GM21717 (cell line): ENCODE data around the gene CREBBP.

ENCODE experiments used
- ATAC-seq: cut with Tn5 transposase; IDR thresholded peaks from one replicate; pipeline ENCODE4 v1.9.1; 2021; ENCODE audit warnings: mild to moderate bottlenecking, moderate library complexity; ENCODE audit not compliant: unreplicated experiment

CREBBP gene

GRCh38 chr16:3737181-3737580 lies 143.3 kb downstream of the CREBBP start:
- no peak for ATAC-seq

- no peak for ATAC-seq
Measured at GRCh38 chr16:3736116-3736515, 144.4 kb downstream of the CREBBP start.

GRCh38 chr16:3735541-3735940 lies 145.0 kb downstream of the CREBBP start:
- no peak for ATAC-seq

DNA sequence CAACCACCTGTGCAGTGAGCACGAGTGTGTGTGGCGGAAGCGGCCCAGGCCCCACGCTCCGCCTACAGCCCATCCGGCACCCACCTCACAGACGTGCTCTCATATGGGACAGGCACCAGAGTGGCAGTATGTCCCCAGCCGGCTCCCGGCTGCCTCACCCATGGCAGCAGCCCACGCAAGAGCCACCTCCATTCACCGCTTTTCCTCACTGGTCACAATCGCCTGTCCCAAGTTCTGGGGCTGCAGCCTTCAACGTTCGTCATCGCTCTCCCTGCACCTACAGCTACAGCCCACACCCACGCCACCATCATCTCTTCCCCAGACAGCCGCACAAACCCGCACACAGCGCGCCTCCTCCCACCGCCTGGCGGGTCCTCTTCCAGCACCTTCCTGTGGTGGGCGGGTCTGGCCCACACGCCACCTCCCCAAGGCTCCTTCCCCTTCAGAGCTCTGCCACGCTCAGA lies 145.7 kb downstream of the CREBBP start:
- no peak for ATAC-seq

DNA sequence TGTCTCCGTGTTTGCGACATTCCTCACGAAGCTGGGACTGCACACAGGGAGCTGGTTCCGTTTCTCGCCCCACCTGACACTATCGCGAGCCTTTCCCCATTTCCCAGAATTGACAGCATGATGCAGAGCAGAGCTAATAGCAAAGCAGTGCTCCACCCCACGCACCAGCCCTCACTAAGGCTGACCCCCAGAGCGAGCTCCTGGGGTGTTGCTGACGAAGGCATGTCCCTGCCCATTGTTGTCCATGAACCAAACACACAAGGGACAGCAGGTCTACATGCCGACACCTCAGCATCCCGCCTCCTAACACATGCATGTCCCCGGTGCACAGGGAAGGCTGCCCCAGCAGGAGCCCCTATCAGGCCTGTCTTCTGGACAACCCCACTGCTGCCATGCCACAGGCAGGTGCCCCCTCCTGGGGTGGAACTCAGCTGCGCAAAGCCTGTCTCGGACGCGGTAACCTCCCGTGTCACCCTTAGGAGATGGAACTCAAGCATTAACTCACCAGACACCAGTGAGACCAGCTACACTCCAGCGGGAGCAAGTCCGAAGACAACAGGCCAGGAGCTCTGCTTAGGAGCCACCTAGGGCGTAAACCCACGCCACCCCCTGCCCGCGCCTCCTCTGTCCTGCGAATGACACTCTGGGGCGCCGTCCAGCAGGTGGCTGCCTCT lies 146.3 kb downstream of the CREBBP start:
- no peak for ATAC-seq

DNA sequence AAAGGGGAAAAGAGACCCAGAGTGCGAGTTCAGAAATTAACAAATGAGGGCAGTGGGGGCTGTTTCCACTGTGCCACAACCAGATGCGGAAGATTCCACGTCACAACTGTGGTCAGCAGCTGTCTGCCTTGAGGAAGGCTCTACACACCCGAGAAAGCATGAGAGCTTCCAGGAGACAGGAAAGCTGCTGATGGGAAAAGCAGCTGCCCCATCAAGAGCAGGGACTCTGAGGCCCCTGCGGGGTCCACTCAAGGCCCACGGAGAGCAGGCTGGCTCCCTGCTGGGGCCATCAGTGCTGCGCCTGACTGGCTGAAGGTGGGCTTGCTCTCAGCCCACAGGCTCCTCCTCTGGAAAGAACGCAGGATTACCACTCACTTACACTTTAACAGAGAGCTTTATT lies 148.3 kb downstream of the CREBBP start:
- no peak for ATAC-seq

DNA sequence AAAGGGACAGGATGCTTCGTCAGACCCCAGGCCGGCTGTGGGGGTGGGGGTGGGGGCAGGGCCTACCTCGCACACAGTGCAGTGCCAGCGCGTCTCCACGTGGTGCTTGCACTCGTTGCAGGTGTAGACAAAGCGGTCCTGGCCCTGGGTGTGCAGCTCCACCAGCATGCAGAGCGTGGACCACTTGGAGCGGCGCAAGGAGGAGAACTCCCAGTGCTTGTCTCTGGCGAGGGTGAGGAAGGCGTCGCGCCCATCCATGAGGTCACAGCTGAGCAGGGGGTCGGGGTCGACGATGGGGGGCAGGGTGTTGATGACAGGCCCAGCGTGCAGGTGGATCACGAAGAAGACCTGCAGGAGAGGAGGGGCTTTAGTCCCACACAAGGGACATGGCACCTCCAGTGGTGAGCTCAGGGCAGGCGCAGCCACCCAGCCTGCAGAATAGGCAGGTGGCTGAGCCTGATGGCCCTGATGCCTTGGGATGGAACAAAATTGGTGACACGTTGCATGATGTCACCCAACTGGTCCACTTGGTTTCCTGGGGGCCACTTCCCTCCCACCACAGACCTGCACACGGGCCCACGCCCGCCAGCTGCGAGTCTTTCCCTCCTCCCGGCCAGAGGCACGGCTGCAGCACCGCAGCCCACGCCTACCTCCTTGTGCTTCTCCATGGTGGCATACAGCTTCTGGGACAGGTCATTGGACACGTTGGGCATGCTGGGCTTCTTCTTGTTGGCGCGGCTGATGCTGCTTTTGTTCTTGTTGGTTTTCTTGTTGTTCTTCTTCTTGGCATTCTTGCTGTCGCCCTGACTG lies 149.2 kb downstream of the CREBBP start:
- no peak for ATAC-seq

- ATAC-seq: no peak
Measured at GRCh38 chr16:3730161-3731125, 150.1 kb downstream of the CREBBP start.

DNA sequence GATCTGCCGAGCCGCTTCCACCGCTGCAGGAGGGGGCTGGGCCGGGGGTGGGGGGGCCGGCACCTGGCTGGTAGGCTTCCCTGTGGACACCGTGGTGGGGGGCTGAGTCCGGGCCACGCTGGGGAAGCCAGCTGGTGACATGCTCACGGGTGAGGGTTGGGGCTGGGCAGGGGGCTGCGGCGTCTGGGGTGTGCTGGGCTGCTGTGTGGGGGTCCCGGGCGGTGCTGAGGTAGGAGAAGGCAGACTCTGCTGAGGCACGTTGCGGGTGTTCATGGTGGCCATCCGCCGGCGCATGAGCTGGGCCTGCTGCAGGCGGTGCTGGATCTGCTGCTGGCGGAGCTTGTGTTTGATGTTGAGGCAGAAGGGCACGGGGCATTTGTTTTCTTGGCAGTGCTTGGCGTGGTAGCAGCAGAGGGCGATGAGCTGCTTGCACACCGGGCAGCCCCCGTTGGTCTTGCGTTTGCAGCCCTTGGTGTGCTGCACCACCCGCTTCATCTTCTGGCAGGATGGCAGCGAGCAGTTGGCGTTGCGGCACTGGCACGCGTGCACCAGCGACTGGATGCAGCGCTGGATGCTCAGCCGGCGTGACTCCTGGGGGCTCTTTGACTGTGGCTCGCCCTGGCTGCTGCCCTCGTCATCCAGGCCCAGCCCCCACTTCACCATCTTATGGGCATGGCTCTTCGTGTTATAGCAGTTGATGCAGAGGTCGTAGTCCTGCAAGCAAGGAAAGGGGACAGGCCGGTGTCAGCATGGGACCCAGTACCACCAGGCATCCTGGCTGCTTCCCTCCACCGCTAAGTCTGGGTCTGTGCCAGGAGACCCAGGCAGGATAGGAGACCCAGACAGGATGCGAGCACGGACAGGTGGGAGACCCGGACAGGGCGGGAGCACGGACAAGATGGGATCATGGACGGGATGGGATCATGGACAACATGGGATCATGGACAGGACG lies 151.1 kb downstream of the CREBBP start:
- ATAC-seq: no peak

DNA sequence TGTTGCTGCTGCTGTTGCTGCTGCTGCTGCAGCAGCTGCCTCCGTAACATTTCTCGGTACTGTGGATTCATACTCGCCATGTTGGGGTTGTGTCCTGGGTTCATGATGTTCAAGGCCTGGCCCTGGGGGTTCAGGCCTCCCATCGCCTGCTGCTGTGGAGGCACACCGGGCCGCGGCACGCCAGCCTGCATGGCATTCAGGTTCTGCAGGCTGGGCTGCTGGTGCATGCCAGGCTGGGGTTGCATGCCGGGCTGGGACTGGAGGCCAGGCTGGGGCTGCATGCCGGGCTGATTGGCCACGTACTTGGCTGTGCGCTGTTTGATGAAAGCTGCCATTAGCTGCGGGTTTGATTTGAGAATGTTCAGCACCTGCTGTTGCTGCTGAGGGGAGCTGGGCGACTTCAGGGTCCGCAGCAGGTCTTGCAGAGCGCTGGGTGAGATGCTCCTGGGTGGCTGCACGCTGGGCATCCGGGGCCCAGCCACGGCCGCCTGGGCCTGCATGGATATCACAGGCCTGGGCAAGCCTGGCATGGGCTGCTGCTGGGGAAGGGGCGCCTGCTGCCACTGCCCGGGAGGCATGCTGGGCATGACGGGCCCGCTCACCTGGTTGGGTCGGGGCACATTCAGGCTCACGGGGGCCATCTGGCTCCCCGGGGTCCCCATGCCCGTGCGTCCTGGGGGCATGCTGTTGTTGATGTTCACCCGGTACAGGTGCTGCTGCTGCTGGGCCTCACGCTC lies 151.9 kb downstream of the CREBBP start:
- no peak for ATAC-seq

GRCh38 chr16:3727806-3728381 lies 152.6 kb downstream of the CREBBP start:
- no peak for ATAC-seq

- no peak for ATAC-seq
Measured at GRCh38 chr16:3726021-3726687, 154.4 kb downstream of the CREBBP start.

DNA sequence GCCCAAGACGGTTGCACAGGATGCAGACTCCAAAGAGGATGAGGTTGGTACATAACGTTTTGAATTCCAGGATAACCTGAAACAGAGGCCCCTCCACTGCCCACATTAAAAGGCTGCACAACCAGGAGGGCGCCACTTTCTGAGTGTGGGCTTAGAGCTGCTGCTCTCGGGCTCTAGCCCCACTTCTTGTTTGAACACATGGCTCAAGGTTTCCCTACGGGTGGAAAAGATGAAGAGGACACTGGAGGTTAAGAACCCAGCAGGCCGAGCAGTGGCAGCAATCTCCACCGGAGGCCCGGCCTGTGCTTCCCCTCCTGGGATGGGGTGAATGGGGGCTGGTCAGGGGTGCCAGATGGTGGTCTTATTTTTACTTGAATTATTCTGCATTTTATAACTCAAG lies 155.2 kb downstream of the CREBBP start:
- no peak for ATAC-seq

- ATAC-seq: no peak
Measured at GRCh38 chr16:3722508-3722907, 158.0 kb downstream of the CREBBP start.

- ATAC-seq: no peak
Measured at GRCh38 chr16:3720418-3720817, 160.1 kb downstream of the CREBBP start.

- no peak for ATAC-seq
Measured at GRCh38 chr16:3718628-3719027, 161.9 kb downstream of the CREBBP start.

GRCh38 chr16:3718019-3718391 lies 162.5 kb downstream of the CREBBP start:
- ATAC-seq: no peak

GRCh38 chr16:3717235-3718018 lies 163.1 kb downstream of the CREBBP start, which contains the start of gene TRAP1:
TSS of gene TRAP1 (minus strand) at chr16:3717524. CDS start at chr16:3717508, 16 bp downstream.
- ATAC-seq: peak; percentile 68
